NOMO-1 (cell line): ENCODE data around the gene NOLC1.

Source experiments
- DNase-seq, 2 experiments: peaks; one replicate each; lab custom pipeline; 2025; ENCODE audit not compliant: unreplicated experiment in 2 of 2; lab: John Stamatoyannopoulos, UW

The NOLC1 gene

DNA sequence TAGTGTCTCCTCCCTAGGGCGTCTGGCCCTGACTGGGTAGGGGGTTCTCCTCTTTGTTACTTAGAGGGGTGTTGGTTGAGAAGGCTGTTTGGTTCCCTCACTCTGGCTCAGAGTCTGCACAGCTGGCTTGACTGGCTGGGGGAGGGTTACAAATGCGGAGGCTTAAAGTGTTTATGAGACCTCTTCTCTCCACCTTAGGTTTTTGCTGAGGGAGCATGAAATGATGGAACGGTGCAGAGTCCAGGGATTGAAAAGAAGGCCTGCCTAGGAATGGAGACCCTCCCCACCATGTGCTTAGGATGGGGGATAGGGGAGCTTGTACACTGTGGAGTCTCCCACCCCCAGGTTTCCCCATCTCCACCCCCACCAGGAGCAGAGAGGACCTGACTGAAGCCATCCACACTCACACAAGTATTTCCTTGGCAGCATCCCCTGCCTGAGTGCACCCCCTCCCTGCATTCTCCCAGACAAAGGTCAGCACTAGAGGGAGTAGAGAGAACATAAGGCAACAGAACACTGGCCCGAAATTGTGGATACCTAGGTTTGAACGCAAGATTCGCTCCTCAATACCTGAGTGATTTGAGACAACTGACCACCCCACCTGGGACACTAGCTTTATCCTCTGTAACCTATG lies 30.3 kb upstream of the NOLC1 start:
- no peak for DNase-seq

DNA sequence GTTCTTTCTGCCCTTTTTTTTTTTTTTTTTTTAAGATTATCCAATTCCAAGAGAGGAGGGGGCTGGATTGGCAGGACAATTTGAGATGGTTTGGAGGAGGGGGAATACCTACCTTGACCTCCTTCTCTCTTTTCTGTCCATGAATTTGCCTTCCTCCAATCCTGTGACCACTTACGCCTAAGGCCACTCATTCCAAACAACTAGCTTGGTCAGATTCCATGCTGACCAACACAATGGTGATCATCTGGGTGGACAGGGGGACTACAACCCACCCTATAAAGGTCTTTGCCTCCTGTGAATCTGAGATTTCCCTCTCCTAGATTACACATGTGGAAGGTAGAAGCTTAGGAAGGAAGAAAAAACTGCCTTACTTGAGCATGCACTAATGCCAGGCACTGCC lies 29.7 kb upstream of the NOLC1 start:
- DNase-seq = no peak

DNA sequence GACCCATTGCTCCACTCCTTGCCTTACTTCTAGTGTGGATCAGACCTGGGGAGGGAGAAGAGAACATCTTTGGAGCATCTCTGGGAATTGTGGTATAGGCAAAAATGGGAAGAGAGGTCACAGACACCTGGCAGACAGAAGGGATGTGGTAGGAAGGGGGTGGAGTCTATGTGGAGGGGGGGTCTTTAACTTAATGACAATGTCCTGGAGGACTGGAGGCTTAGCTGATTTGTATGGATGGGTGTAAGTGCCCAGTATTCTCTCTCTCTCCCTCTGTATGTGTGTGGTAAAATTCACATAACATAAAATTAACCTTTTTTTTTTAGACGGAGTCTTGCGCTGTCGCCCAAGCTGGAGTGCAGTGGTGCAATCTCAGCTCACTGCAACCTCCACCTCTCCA lies 29.0 kb upstream of the NOLC1 start:
- no peak for DNase-seq

DNA sequence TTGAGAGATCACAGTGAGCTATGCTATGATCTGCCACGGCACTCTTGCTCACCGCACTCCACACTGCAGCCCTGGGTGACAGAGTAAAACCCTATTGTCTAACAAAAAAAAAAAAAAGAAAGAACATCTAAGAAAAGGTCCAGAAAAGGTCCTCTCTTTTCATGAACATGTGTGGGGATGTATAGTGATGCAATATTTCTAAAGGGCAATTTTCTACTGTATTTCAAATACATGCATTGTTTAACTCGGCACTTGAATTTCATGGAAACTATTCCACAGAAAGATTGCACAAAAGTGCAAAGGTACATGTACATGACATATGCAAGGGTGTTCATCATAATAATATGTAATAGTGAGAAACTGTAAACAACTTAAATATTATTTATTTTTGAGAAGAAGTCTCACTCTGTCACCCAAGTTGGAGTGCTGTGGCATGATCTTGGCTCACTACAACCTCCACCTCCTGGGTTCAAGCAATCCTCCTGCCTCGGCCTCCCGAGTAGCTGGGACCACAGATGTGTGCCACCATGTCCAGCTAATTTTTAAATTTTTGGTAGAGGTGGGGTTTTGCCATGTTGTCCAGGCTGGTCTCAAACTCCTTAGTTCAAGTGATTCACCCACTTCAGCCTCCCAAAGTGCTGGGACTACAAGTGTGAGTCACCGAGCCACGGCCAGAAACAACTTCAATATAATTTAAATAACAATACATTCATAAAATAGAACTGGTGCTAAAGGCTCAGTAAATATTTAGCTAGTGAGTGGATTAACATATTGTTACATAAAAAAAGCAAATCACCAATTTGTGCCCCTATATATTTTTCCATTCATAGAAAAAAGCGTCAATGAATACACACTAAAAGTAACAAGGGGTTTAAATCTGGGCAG lies 20.7 kb upstream of the NOLC1 start:
- no peak for DNase-seq

DNA sequence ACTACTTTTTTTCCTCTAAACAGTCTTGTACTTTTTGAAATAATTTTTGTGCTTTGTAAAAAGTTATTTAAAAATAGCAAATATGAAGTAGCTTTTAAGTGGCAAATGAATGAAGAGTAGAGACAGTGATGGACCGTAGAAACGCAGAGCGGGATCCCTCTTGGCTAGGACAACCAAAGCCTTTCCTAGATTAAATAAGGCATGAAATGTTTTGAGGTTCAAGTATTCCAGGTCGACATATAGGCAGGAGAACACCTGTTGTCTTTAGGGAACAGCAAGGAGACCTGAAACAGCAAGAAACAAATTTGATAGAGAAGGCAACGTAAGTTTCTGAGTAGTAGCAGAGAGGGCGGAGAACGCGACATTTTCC lies 20.0 kb upstream of the NOLC1 start:
- no peak for DNase-seq

DNA sequence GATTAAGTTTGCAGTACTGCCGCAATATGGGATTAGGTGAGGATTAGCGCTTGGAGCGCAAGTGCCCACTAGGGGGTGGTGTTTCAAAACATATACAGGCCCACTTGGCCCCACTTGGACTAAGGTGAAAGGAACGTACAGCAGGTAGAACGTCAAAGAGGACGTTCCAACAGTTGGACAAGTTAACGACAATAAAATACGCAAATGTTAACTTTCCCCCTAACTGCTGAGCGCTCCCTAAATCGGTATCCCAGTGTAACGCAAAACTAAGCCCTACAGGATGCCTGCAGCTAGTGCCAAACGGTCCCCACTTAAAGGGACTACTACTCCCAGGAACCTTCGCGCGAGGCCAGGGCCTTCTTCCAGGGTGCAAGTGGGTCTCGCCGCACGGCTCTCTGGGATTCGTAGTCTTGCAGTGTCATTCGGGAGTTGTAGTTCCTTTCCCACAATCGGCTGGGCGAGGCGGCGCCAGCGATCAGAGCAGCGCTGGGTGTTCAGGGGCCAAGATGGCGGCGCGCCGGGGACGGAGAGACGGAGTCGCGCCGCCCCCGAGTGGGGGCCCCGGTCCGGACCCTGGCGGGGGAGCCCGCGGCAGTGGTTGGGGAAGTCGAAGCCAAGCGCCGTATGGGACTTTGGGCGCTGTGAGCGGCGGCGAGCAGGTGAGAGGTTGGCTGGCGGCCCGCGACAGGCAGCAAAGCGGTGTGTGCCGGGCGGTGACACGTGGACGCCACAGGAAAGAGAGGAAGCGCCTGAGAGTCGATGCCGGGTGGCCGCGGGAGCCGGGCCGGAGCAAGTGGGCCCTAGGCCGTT lies 19.4 kb upstream of the NOLC1 start, which contains the start of gene PPRC1:
Gene PPRC1 (plus strand): TSS at position 478 of the 810 bp plus-strand sequence. CDS start 29 bp downstream, at position 507.
- DNase-seq = peak; percentile 99

DNA sequence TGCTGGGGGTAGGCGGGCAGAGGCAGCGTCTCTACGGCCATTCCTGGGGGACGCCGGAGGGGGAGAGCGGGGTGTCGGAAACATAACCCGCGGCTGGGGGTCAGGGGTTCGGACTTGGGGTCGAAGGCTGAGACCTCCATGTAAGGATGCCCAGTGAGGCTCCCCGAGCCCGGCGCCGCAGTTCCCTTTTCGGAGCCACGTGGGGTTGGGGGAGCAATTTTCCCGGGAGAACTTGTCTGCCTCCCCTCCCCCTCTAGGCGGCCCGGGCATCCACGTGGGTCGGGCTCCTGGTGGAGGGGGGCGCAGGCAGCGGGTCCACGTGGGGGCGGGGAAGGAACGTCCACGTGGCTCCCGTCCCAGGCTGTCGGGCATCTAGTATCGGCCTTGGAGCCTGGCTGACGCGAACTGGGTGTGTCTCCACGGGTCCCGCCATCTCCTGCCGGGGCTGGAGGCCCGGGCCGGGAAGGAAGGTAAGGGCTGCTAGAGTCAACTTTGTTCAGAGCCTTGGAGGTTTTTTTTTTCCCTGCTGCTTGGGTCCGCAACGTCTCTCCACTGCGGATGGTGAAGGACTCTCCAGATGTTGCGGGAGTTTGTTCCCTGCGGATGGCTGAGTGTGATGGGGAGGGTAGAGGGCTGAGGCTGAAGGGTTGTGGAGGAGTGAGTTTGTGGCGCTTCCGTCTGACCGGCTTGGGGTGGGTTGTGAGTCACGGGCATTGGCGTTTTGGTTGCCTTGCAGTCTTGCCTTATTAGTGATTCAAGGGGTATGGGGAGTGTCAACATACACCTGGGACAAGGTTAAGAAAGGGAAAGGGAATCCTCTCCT lies 18.6 kb upstream of the NOLC1 start:
- DNase-seq = peak; percentile 48 to 66

DNA sequence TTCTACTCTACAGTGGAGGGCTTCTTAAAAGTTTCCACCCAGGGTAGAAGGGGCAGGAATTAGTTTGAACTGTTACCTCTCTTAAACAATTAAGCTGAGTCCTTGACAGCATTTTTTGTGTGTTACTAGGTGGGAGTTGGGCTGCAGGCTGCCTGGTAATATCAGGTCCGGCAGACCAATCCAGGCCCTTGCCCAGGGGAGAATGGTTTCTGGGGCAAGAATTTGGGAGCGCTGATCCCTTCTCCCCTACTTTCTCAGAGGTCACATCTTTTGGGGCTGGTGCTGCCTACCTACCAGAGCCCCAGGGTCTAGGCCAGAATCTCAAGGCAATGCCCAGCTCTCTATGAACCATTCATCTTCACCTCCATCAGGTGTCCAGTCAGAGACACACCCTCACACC lies 17.8 kb upstream of the NOLC1 start:
- no peak for DNase-seq

DNA sequence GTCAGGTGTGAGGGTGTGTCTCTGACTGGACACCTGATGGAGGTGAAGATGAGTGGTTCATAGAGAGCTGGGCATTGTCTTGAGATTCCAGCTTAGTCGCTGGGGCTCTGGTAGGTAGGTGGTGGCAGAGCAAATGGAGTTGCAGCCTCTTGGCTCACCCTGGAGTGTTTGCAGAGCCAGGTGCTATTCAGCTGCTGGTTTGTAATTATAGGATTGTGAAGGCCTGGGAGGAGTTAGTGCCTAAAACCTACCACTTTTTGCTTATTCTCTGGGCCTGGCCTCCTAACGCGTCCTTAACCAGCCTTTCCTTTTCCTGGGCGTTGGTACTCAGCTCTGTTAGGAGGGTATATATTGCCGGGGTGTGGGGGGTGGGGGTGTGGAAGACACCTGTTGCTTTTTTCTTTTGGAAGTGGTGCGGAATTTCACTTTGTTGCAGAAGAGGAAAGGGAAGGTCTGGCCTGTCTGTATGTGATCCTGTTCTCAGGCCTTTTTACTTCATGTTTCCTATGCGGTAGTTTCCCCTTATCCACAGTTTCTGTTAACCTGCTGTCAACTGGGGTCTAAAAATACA lies 16.1 kb upstream of the NOLC1 start:
- no peak for DNase-seq

DNA sequence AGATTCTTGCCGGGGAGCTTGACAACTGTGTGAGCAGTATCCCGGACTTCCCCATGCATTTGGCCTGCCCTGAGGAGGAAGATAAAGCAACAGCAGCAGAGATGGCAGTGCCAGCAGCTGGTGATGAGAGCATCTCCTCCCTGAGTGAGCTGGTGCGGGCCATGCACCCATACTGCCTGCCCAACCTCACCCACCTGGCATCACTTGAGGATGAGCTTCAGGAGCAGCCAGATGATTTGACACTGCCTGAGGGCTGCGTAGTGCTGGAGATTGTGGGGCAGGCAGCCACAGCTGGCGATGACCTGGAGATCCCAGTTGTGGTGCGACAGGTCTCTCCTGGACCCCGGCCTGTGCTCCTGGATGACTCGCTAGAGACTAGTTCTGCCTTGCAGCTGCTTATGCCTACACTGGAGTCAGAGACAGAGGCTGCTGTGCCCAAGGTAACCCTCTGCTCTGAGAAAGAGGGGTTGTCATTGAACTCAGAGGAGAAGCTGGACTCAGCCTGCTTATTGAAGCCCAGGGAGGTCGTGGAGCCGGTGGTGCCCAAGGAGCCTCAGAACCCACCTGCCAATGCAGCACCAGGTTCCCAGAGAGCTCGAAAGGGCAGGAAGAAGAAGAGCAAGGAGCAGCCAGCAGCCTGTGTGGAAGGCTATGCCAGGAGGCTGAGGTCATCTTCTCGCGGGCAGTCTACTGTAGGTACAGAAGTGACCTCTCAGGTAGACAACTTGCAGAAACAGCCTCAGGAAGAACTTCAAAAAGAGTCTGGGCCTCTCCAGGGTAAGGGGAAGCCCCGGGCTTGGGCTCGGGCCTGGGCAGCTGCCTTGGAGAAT lies 12.7 kb upstream of the NOLC1 start:
- DNase-seq = no peak

DNA sequence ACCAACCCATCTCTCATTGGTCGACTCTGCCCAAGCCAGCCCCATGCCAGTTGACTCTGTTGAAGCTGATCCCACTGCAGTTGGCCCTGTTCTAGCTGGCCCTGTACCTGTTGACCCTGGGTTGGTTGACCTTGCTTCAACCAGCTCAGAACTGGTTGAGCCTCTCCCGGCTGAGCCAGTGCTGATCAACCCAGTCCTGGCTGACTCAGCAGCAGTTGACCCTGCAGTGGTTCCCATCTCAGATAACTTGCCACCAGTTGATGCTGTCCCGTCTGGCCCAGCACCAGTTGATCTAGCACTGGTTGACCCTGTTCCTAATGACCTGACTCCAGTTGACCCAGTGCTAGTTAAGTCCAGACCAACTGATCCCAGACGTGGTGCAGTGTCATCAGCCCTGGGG lies 12.0 kb upstream of the NOLC1 start:
- DNase-seq = no peak

DNA sequence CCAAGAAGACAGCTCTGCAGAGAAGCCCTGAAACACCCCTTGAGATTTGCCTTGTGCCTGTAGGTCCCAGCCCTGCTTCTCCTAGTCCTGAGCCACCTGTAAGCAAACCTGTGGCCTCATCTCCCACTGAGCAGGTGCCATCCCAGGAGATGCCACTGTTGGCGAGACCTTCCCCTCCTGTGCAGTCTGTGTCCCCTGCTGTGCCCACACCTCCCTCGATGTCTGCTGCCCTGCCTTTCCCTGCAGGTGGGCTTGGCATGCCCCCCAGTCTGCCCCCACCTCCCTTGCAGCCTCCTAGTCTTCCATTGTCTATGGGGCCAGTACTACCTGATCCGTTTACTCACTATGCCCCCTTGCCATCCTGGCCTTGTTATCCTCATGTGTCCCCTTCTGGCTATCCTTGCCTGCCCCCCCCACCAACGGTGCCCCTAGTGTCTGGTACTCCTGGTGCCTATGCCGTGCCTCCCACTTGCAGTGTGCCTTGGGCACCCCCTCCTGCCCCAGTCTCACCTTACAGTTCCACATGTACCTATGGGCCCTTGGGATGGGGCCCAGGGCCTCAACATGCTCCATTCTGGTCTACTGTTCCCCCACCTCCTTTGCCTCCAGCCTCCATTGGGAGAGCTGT lies 11.2 kb upstream of the NOLC1 start:
- no peak for DNase-seq

DNA sequence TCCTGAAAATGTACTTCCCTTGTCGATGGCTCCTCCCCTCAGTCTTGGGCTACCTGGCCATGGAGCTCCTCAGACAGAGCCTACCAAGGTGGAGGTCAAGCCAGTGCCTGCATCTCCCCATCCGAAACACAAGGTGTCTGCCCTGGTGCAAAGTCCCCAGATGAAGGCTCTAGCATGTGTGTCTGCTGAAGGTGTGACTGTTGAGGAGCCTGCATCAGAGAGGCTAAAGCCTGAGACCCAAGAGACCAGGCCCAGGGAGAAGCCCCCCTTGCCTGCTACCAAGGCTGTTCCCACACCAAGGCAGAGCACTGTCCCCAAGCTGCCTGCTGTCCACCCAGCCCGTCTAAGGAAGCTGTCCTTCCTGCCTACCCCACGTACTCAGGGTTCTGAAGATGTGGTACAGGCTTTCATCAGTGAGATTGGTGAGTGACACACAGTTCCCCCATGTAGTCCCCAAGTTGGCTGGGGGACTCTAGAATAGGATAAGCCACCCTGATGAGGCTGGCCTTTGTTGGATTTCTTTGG lies 10.5 kb upstream of the NOLC1 start:
- DNase-seq = no peak

DNA sequence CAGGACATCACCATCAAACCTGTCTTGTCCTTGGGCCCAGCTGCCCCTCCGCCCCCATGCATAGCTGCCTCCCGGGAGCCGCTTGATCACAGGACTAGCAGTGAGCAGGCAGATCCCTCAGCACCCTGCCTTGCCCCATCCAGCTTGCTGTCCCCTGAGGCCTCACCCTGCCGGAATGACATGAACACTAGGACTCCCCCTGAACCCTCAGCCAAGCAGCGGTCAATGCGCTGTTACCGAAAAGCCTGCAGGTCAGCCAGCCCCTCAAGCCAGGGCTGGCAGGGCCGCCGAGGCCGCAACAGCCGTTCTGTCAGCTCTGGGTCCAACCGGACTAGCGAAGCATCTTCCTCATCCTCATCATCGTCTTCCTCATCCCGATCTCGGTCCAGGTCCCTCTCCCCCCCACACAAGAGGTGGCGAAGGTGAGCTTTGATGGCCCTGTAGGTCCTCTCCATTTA lies 5.2 kb upstream of the NOLC1 start:
- no peak for DNase-seq

DNA sequence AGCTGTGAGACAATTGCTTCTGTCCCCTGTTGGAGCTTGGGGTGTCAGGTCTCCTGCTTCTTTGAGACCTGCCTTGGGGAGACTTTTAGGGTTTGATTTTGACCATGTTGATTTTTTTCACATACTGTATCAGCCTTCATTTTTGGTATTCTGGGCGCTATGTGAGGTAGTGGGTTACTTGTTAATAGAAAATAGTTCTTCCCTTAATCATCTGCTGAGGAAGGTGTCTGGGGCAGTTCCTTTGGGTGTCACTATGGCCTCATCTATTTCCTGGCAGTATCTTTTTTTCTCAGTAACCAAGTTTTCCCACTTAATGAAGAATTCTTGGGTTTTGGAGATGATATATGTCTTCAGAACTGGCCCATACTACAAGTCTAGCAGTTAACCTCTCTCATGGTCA lies 4.6 kb upstream of the NOLC1 start:
- DNase-seq = no peak

DNA sequence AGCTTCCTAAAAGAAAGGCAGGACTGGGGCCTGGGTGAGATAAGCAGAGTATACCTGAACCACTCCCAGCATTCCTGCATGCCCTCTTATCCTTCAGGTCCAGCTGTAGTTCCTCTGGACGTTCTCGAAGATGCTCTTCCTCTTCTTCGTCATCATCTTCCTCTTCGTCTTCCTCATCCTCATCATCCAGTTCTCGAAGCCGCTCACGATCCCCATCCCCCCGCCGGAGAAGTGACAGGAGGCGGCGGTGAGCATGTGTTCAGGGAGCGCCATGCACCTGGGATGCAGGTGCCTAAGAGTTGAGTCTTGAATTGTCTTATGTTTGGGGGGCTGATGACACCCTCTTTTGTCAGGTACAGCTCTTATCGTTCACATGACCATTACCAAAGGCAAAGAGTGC lies 3.9 kb upstream of the NOLC1 start:
- DNase-seq = no peak

DNA sequence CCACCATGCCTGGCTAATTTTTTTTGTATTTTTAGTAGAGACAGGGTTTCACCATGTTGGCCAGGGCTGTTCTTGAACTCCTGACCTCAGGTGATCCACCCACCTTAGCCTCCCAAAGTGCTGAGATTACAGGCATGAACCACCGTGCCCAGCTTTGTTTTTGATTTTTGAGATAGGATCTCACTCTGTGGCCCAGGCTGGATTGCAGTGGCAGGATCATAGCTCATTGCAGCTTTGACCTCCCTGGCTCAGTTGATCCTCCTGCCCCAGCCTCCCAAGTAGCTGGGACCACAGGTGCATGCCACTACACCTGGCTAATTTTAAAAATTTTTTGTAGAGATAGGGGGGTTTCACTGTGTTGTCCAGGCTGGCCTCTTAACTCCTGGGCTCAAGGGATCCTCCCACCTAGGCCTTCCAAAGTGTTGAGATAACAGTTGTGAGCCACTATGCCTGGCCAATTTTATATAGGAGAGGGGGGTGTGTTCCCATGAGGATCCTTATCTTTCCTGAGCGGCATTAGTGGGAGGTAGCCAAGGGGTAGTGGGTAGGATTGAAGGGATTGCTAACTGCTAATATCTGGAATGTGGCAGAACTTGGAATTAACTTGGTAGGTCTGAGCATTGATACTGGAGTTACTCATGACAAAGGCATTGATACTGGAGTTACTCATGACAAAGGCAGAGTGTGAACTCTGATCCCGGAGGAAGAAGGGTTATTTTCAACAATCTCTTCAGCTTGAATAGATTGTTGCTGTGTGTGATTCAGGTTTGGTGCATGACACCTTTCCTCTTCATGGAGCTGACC lies 1.0 kb upstream of the NOLC1 start:
- no peak for DNase-seq

DNA sequence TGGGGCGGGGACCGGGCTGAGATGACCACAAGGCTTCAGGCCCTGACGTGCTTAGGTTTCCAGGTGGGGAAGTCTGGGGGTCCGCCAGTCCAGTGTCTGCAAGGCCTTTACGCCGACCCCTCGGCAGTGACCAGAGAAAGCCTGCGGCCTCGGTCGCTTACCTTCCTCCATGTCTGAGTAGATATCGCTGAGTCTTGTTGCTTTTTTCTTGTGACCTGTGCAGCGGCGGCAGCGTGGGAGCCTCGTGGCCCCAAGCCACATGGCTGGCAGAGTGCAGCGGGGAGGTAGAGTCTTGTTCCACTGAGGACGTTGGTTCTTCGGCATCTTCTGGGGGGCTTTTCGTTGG lies 329 bp downstream of the NOLC1 start:
- DNase-seq = peak in 1 of 2 experiments; percentile 47
